Loucy (cell line): ENCODE measurements around the gene IQCE.

Source experiments
- H2AFZ ChIP-seq: fragments of 200-600 bp; sonication (generic); 2 replicates; pipeline ENCODE4 v1.6.0; 2016; ENCODE audit warnings: antibody characterized with exemption, mild to moderate bottlenecking, low read length, moderate library complexity
- H3F3A ChIP-seq: fragments of 200-600 bp; 2 replicates; pipeline ENCODE4 v1.6.0; 2016; ENCODE audit warnings: antibody characterized with exemption, low read depth, mild to moderate bottlenecking
- H3K27me3 ChIP-seq: fragments of 200-600 bp; sonication (generic); 2 replicates; pipeline ENCODE4 v1.6.1; 2014; ENCODE audit warnings: low read length, mild to moderate bottlenecking; ENCODE audit not compliant: insufficient read depth, poor library complexity, severe bottlenecking
- H3K36me3 ChIP-seq: fragments of 200-600 bp; sonication (generic); 2 replicates; pipeline ENCODE4 v1.6.1; 2016; ENCODE audit warnings: low read length; ENCODE audit not compliant: insufficient read depth
- H3K4me1 ChIP-seq: fragments of 200-600 bp; sonication (generic); 2 replicates; pipeline ENCODE4 v1.5.1; 2014; ENCODE audit warnings: low read length, mild to moderate bottlenecking; ENCODE audit not compliant: insufficient read depth, poor library complexity, severe bottlenecking
- H3K4me2 ChIP-seq: fragments of 200-600 bp; sonication (generic); 2 replicates; pipeline ENCODE4 v1.6.0; 2014; ENCODE audit warnings: antibody characterized with exemption, low read length, low read depth, mild to moderate bottlenecking; ENCODE audit not compliant: poor library complexity, severe bottlenecking
- H3K4me3 ChIP-seq: fragments of 200-600 bp; sonication (generic); 2 replicates; pipeline ENCODE4 v1.5.1; 2014; ENCODE audit warnings: low read length, mild to moderate bottlenecking, mixed read lengths; ENCODE audit not compliant: poor library complexity, severe bottlenecking
- H3K79me2 ChIP-seq: fragments of 200-600 bp; sonication (generic); 2 replicates; pipeline ENCODE4 v1.6.1; 2014; ENCODE audit warnings: low read length; ENCODE audit not compliant: insufficient read depth
- H3K9ac ChIP-seq: fragments of 200-600 bp; sonication (generic); 2 replicates; pipeline ENCODE4 v1.6.0; 2014; ENCODE audit warnings: mild to moderate bottlenecking, low read depth, low read length, moderate library complexity; ENCODE audit not compliant: poor library complexity, severe bottlenecking
- H3K9me2 ChIP-seq: fragments of 200-600 bp; sonication (generic); replicated peaks from 2 replicates; pipeline ENCODE4 v1.6.1; 2016; ENCODE audit warnings: low read depth, low read length, mixed read lengths
- H3K9me3 ChIP-seq: fragments of 200-600 bp; sonication (generic); 2 replicates; pipeline ENCODE4 v1.6.1; 2014; ENCODE audit warnings: mild to moderate bottlenecking, antibody characterized with exemption, low read length, low read depth; ENCODE audit not compliant: insufficient read depth
- H4K20me1 ChIP-seq: fragments of 200-600 bp; sonication (generic); 2 replicates; pipeline ENCODE4 v1.6.0; 2014; ENCODE audit warnings: antibody characterized with exemption, low read length, mild to moderate bottlenecking; ENCODE audit not compliant: insufficient read depth, poor library complexity, severe bottlenecking
- EZH2phosphoT487 ChIP-seq: fragments of 200-600 bp; IDR thresholded peaks from 2 replicates; pipeline ENCODE4 v1.6.1; 2018; ENCODE audit warnings: antibody characterized with exemption, mild to moderate bottlenecking, moderate library complexity, borderline replicate concordance
- TF ChIP-seq, protein P1 (sequence below): fragments of 200-600 bp; sonication (generic); conservative IDR thresholded peaks from 2 replicates; pipeline ENCODE4 v1.5.1; 2014; ENCODE audit warnings: mild to moderate bottlenecking, antibody characterized with exemption, low read length

Gene IQCE

DNA sequence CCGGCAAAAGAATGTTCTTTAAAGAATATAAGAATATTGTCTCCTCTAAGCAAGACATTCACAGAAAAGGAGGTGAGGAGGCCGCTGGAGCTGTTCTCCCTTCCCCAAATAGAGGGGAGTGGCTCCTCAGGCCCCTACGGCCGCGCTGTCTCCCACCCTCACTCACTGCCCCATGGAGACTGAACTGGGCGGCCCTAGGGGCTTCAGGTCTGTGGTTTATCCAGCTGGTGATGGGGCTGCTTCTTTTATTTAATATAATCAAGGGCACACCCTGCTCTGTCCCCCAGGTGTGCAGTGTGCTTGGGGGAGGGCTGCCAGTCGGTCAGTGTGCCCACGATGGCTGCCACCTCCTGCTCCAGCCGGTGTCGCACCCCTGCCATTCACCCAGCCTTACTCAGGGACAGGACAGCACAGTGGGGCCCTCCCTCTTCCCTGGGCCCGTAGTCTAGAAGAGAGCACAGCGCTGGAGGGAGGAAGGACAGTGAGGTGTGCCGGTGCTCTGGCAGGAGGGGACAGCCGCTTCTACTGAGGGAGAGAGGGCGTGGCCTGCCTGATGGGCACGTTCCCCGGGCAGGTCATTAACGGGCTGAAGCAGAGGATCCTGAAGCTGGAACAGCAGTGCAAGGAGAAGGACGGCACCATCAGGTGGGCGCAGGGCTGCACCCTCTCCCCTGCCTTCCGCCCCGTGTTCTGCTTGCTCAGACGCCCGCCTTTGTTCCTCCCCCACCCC, 23.4 kb downstream of the IQCE start:
- no peaks in the 10 kb centered on the region for H3K9me2 ChIP-seq
- no peaks in the 10 kb centered on the region for H3K27me3 ChIP-seq
- no peaks in the 10 kb centered on the region for H4K20me1 ChIP-seq
- H3K79me2 ChIP-seq, result no peaks in the 10 kb centered on the region
- H3K9ac ChIP-seq, result no peak overlapping the region
- no peaks in the 10 kb centered on the region for H3K36me3 ChIP-seq
- no peak for TF ChIP-seq EZH2phosphoT487
- TF ChIP-seq, protein P1, sequence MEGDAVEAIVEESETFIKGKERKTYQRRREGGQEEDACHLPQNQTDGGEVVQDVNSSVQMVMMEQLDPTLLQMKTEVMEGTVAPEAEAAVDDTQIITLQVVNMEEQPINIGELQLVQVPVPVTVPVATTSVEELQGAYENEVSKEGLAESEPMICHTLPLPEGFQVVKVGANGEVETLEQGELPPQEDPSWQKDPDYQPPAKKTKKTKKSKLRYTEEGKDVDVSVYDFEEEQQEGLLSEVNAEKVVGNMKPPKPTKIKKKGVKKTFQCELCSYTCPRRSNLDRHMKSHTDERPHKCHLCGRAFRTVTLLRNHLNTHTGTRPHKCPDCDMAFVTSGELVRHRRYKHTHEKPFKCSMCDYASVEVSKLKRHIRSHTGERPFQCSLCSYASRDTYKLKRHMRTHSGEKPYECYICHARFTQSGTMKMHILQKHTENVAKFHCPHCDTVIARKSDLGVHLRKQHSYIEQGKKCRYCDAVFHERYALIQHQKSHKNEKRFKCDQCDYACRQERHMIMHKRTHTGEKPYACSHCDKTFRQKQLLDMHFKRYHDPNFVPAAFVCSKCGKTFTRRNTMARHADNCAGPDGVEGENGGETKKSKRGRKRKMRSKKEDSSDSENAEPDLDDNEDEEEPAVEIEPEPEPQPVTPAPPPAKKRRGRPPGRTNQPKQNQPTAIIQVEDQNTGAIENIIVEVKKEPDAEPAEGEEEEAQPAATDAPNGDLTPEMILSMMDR, result no peak
- H3F3A ChIP-seq, result no peaks in the 10 kb centered on the region
- H3K9me3 ChIP-seq, result no peaks in the 10 kb centered on the region
- H2AFZ ChIP-seq, result no peak overlapping the region
- H3K4me1 ChIP-seq, result no peaks in the 10 kb centered on the region
- no peak overlapping the region for H3K4me3 ChIP-seq
- no peak overlapping the region for H3K4me2 ChIP-seq

DNA sequence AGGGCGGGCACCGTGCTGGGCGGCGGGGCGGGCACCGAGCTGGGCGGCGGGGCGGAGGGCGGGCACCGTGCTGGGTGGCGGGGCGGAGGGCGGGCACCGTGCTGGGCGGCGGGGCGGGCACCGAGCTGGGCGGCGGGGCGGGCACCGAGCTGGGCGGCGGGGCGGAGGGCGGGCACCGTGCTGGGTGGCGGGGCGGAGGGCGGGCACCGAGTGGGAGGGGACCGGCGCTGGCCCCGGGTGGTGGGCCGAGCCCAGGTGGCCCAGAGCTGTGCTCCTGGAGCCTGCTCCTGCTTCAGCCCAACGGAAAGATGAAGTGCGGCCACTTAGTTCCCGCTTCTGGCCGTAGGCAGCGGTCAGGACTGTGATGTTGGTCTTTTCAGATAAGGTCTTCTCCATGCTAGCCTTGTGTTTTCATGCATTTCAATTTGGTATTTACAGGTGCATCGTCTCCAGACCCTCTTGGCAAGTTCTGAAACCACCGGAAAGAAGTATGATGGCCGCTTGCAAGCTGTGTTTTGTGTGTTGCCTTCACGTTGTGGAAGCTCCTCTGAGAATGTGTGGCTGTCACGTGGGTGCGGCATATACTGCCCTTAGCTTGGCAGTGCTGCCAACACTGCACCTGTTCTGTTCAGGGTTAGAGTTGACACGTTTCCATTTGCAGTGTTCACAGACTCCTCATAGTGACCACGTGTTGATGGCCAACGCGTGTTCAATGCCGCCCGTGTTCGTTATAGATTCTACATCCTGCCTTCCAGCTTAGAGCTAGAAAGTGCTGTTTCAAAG, 25.2 kb downstream of the IQCE start:
- no peaks in the 10 kb centered on the region for H3K4me1 ChIP-seq
- no peak overlapping the region for H3K4me2 ChIP-seq
- H2AFZ ChIP-seq, result no peak overlapping the region
- no peaks in the 10 kb centered on the region for H3K9me2 ChIP-seq
- no peaks in the 10 kb centered on the region for H3K9me3 ChIP-seq
- H3K9ac ChIP-seq, result no peak overlapping the region
- H3K79me2 ChIP-seq, result no peaks in the 10 kb centered on the region
- H3K4me3 ChIP-seq, result no peak overlapping the region
- H3F3A ChIP-seq, result no peaks in the 10 kb centered on the region
- no peak for TF ChIP-seq EZH2phosphoT487
- TF ChIP-seq, protein P1, result no peak
- H4K20me1 ChIP-seq, result no peaks in the 10 kb centered on the region
- no peaks in the 10 kb centered on the region for H3K27me3 ChIP-seq
- no peaks in the 10 kb centered on the region for H3K36me3 ChIP-seq

DNA sequence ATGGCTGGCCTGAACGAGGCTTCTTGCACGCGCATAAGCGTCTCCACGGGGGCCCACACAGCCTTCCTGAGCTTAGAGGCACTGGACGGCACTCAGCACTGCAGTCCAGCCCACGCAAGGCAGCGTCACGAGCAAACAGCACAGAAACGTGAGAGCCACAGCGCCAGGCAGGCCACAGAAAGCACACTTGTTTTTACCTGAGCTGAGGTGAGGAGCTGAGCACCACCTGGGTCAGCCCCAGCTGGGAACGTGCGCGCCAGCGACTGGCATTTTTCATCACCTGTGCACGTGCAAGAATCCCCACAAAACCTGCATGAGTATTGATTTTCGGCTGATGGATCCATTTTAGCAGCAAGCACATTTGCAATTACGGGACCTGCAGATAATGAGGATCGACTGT, 26.7 kb downstream of the IQCE start:
- Histone ChIP-seq H3K9ac (no peak overlapping the region), H4K20me1 (no peaks in the 10 kb centered on the region), H3K79me2 (no peaks in the 10 kb centered on the region), H3K36me3 (no peaks in the 10 kb centered on the region), H3K4me1 (no peaks in the 10 kb centered on the region), H2AFZ (no peak overlapping the region), H3K27me3 (no peaks in the 10 kb centered on the region), H3K4me2 (no peak overlapping the region), H3K4me3 (no peak overlapping the region), H3K9me2 (no peaks in the 10 kb centered on the region), H3F3A (no peaks in the 10 kb centered on the region), H3K9me3 (no peaks in the 10 kb centered on the region)
- no peak for TF ChIP-seq EZH2phosphoT487
- TF ChIP-seq, protein P1, result no peak
